HG02623 (cell line): ENCODE measurements around the gene SEC24D.

ENCODE experiments used
- ATAC-seq: cut with Tn5 transposase; IDR thresholded peaks from one replicate; pipeline ENCODE4 v1.9.1; 2021; ENCODE audit warnings: moderate library complexity; ENCODE audit not compliant: unreplicated experiment

The SEC24D gene

GRCh38 chr4:118843237-118843636, 7.3 kb upstream of the SEC24D start:
- no peak for ATAC-seq

- ATAC-seq = no peak
These were observed 6.1 kb upstream of the SEC24D start for GRCh38 chr4:118842055-118842454.

- no peak for ATAC-seq
These were observed 3.4 kb upstream of the SEC24D start for GRCh38 chr4:118839221-118839927.

GRCh38 chr4:118837121-118837507, 1.2 kb upstream of the SEC24D start:
- ATAC-seq = no peak

GRCh38 chr4:118836301-118837120, 585 bp upstream of the SEC24D start:
- ATAC-seq = peak; percentile 36

- peak; percentile 54 for ATAC-seq
These were observed 861 bp downstream of the SEC24D start for GRCh38 chr4:118834960-118835569.

- ATAC-seq = no peak
These were observed 1.9 kb downstream of the SEC24D start for GRCh38 chr4:118834070-118834469.

GRCh38 chr4:118833192-118833820, 2.6 kb downstream of the SEC24D start:
- ATAC-seq = no peak

- no peak for ATAC-seq
These were observed 6.8 kb downstream of the SEC24D start for GRCh38 chr4:118829107-118829506.

GRCh38 chr4:118826723-118827444, 9.0 kb downstream of the SEC24D start:
- ATAC-seq = no peak

- peak; percentile 69 for ATAC-seq
These were observed 10.1 kb downstream of the SEC24D start for GRCh38 chr4:118825799-118826198.

GRCh38 chr4:118824141-118824540, 11.8 kb downstream of the SEC24D start:
- ATAC-seq = no peak

- no peak for ATAC-seq
These were observed 12.5 kb downstream of the SEC24D start for GRCh38 chr4:118823471-118823870.

- ATAC-seq = no peak
These were observed 14.2 kb downstream of the SEC24D start for GRCh38 chr4:118821590-118822293.

- no peak for ATAC-seq
These were observed 18.6 kb downstream of the SEC24D start for GRCh38 chr4:118817178-118817930.

GRCh38 chr4:118816538-118817177, 19.3 kb downstream of the SEC24D start:
- ATAC-seq = no peak

- ATAC-seq = no peak
These were observed 21.0 kb downstream of the SEC24D start for GRCh38 chr4:118814891-118815290.

- no peak for ATAC-seq
These were observed 21.9 kb downstream of the SEC24D start for GRCh38 chr4:118814058-118814457.

GRCh38 chr4:118813561-118813960, 22.4 kb downstream of the SEC24D start:
- no peak for ATAC-seq
